ENCODE results near the gene DLG2.

GRCh38 chr11:83723999-83724398 lies 1903.1 kb downstream of the DLG2 start:
- TF ChIP-seq EP300 (IDR thresholded peaks at IDR 0.05), result no peak
- TF ChIP-seq, protein P1, sequence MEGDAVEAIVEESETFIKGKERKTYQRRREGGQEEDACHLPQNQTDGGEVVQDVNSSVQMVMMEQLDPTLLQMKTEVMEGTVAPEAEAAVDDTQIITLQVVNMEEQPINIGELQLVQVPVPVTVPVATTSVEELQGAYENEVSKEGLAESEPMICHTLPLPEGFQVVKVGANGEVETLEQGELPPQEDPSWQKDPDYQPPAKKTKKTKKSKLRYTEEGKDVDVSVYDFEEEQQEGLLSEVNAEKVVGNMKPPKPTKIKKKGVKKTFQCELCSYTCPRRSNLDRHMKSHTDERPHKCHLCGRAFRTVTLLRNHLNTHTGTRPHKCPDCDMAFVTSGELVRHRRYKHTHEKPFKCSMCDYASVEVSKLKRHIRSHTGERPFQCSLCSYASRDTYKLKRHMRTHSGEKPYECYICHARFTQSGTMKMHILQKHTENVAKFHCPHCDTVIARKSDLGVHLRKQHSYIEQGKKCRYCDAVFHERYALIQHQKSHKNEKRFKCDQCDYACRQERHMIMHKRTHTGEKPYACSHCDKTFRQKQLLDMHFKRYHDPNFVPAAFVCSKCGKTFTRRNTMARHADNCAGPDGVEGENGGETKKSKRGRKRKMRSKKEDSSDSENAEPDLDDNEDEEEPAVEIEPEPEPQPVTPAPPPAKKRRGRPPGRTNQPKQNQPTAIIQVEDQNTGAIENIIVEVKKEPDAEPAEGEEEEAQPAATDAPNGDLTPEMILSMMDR (IDR thresholded peaks at IDR 0.05), result peak; percentile 29 to 50 (median 31)
